MM.1S (cell line): ENCODE data around the gene ANP32D.

Experiments used
- EZH2 ChIP-seq: fragments of 300-600 bp; sonication (generic); optimal IDR thresholded peaks from 2 replicates; pipeline ENCODE3; 2017; ENCODE audit warnings: low read depth, mild to moderate bottlenecking, antibody characterized with exemption, low read length, mixed read lengths
- EZH2phosphoT487 ChIP-seq: fragments of 300-600 bp; sonication (generic); IDR thresholded peaks from 2 replicates; pipeline ENCODE4 v1.6.1; 2018; ENCODE audit warnings: antibody characterized with exemption, low read length
- TF ChIP-seq, protein P1 (sequence below): fragments of 300-600 bp; sonication (generic); IDR thresholded peaks from 2 replicates; pipeline ENCODE4 v1.5.1; 2016; ENCODE audit warnings: antibody characterized with exemption, low read length, mixed read lengths

DNA sequence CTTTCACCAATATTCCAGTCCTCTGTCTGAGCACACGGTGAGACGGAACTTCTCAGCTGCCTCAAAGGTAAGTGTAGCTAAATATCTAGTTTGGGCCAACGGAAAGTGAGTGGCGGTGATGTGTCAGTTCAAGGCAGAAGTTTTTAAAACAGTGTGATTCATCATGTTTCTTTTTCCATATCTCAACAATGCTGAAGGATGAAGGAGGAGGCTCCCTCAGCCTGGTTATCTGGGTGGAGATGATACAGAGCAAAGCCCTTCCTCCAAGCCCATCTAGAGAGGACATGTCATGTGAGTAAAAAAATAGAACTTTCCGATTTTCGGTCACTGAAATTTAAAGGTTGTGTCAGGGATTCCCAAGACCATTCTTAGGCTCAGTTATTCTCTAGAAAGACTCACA, 13.1 kb upstream of the ANP32D start:
- TF ChIP-seq, protein P1, sequence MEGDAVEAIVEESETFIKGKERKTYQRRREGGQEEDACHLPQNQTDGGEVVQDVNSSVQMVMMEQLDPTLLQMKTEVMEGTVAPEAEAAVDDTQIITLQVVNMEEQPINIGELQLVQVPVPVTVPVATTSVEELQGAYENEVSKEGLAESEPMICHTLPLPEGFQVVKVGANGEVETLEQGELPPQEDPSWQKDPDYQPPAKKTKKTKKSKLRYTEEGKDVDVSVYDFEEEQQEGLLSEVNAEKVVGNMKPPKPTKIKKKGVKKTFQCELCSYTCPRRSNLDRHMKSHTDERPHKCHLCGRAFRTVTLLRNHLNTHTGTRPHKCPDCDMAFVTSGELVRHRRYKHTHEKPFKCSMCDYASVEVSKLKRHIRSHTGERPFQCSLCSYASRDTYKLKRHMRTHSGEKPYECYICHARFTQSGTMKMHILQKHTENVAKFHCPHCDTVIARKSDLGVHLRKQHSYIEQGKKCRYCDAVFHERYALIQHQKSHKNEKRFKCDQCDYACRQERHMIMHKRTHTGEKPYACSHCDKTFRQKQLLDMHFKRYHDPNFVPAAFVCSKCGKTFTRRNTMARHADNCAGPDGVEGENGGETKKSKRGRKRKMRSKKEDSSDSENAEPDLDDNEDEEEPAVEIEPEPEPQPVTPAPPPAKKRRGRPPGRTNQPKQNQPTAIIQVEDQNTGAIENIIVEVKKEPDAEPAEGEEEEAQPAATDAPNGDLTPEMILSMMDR: no peak
- TF ChIP-seq EZH2 (no peak), EZH2phosphoT487 (no peak)
